CMK (cell line): Measurements from ENCODE around the gene EIF3CL.
"Not testable (repeated sequence)": the region's sequence is repeated elsewhere in the genome, so short reads cannot be mapped to it uniquely, and the experiment has no call there.

Experiments
- DNase-seq: peaks from one replicate; pipeline ENCODE4 v3.0.0-alpha.2; 2010; ENCODE audit warnings: low read depth

Gene EIF3CL, protein sequence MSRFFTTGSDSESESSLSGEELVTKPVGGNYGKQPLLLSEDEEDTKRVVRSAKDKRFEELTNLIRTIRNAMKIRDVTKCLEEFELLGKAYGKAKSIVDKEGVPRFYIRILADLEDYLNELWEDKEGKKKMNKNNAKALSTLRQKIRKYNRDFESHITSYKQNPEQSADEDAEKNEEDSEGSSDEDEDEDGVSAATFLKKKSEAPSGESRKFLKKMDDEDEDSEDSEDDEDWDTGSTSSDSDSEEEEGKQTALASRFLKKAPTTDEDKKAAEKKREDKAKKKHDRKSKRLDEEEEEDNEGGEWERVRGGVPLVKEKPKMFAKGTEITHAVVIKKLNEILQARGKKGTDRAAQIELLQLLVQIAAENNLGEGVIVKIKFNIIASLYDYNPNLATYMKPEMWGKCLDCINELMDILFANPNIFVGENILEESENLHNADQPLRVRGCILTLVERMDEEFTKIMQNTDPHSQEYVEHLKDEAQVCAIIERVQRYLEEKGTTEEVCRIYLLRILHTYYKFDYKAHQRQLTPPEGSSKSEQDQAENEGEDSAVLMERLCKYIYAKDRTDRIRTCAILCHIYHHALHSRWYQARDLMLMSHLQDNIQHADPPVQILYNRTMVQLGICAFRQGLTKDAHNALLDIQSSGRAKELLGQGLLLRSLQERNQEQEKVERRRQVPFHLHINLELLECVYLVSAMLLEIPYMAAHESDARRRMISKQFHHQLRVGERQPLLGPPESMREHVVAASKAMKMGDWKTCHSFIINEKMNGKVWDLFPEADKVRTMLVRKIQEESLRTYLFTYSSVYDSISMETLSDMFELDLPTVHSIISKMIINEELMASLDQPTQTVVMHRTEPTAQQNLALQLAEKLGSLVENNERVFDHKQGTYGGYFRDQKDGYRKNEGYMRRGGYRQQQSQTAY

DNA sequence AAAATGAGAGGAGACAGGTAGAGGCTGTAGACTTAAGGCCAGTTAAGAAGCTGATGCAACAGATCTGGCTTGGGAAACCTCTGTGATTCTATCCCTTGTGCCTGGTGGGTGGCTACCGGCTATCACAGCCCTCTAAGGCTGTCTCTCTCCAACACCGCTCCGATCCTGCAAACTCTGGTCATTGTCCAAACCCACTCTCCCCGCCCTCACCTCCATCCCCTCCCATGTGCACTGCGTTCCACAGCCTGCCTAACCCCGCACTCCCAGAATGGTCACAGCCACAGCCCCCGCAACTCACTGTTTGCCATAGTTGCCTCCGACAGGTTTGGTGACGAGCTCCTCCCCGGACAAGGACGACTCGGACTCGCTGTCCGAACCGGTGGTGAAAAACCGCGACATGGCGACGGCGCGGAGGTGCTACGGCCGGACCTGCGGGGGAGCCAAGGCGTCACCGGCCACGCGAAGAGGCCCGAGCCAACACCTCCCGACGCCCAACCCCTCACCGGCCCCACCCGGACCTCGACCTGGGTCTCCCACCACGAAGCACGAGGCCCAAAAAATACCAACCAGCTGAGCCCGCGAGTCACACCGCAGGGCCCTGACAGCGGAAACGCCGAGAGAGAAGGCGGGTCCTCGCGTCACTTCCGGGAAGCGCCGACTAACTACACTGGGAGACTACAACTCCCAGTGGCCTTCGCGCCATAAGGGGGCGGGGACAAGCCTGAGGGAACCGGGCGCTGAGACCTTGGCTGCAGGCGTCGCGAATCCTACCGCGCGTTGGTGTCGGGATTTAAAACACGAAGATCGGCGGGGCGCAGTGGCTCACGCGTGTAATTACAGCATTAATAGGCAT is at the start of gene EIF3CL:
TSS of gene EIF3CL (minus strand) at position 622 of the 853 bp plus-strand sequence. CDS start at position 399, 223 bp downstream.
- DNase-seq, result not testable (repeated sequence)

DNA sequence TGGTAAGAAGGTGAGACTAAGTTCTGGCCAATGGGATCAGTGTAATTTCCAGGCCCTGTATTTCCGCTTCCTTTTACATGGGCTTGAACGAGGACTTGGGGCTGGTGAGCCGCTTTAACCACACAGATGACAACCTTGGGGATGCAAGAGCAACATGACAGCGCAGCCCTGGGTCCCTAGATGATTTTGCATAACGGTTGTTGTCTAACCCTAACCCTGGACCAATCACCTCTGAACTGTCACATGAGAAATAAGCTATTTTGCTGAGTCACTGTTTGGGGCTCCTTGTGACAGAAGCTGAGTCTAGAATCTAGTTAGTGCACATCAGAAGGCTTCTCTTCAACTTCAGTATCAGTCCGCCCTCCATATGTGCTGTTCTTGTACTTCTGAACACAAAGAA is 43.4 kb upstream of the EIF3CL start:
- DNase-seq, result not testable (repeated sequence)

DNA sequence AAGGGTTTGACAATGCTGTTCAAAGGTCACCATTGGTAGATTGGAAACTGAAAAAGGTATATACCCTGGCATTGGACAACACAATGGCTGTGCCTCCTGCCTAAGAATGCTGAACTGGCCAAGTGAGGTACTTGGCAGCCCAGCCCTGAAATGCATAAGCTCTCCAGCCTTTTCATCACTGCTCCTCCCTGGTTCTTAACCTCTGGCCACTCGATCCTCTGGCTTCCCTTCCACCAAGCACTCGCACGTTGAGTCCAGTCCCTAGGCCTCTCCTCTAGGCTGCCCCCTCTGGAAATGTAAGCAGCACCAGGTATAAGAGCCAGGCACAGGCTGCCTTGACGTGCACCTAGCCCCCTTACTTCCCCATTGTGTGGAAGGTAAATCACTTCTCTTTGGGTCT is 42.7 kb upstream of the EIF3CL start:
- DNase-seq, result not testable (repeated sequence)

DNA sequence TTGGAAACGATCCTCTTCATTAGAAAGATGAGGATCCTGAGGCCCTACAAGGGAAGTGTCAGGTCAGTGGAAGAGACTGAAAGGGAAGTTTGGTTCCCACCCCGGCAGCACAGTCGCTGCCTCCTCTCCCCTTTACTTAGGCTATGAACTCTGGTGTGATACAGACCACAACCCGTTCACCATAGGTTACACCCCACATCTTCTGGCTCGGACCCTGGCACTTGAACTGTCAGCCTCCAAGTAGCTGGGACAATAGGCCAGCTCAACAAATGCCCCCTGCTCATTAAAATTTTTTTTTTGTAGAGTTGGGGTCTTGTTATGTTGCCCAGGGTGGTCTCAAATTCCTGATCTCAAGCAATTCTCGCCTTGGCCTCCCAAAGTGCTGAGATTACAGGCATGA is 40.3 kb upstream of the EIF3CL start:
- not testable (repeated sequence) for DNase-seq

DNA sequence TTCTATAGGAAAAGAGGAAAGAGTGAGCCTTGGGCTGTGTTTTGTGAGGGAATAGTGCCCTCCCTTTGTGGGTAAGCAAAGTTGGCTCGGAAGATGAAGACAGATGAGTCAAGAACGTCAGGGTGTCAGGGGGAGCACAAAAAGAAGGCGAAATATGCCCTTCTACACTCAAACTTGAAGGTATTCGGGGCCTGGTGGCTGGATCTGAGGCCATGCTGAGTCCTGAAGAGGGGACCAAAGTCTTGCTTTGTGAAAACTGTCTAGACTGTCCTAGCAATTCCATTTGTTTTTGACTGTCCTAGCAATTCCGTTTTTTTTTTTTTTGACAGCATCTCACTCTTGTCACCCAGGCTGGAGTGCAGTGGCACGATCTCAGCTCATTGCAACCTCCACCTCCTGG is 35.3 kb upstream of the EIF3CL start:
- DNase-seq, result not testable (repeated sequence)

DNA sequence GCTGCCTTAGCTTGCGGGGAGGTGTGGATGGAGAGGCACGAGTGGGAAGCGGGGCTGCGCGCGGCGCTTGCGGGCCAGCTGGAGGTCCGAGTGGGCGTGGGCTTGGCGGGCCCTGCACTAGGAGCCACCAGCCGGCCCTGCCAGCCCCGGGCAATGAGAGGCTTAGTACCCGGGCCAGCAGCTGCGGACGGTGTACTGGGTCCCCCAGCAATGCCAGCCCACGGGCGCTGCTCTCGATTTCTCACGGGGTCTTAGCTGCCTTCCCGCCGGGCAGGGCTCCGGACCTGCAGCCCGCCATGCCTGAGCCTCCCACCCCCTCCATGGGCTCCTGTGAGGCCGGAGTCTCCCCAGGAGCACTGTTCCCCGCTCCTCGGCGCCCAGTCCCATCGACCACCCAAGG is 31.7 kb upstream of the EIF3CL start:
- DNase-seq, result not testable (repeated sequence)

DNA sequence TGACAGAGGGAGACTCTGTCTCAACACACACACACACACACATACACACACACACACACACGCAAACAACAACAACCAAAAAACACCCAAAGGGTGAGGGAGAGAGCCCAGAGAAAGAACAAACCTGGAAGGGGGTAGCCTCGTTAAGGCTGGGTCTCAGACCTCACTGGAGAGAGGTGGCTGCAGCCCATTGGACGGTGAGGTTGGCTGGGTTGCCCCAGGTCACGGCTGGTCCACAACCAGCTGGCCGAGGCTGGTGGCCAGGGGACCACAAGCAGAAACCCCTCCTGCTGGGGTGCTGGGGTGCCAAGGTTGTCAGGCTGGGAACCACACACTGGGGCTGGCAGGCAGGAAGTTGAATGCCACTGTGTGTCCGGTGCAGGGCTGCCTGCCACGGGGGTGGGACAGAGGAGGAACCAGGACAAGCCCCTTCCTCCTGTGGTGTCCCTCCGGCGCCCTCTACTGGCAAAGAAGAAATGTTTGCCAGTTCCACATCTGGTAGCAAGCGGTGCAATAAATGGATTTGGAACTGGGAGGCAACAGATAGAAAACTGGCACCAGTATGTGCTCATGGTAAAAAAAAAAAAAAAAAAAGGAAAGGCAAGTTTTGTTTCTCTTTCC is 22.5 kb upstream of the EIF3CL start:
- DNase-seq, result not testable (repeated sequence)

DNA sequence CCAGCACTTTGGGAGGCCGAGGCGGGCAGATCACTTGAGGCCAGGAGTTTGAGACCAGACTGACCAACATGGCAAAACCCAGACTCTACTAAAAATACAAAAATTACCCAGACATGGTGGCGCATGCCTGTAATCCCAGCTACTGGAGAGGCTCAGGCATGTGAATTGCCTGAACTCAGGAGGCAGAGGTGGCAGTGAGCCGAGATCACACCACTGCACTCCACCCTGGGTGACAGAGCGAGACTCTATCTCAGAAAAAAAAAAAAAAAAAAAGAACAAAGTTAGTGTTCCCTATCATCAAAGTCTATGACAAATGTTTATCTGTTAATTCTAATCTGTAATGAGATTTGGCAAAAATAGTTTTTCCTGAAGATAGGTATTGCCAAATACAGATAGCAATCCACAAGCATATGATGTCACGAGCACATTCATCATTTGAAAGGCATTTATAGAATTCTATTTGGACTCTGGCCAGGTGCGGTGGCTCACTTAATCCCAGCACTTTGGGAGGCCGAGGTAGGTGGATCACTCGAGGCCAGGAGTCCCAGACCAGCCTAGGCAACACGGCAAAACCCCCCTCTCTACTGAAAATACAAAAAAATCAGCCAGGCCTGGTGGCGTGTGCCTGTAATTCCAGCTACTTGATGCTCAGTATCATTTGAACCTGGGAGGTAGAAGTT is 17.6 kb upstream of the EIF3CL start:
- not testable (repeated sequence) for DNase-seq

DNA sequence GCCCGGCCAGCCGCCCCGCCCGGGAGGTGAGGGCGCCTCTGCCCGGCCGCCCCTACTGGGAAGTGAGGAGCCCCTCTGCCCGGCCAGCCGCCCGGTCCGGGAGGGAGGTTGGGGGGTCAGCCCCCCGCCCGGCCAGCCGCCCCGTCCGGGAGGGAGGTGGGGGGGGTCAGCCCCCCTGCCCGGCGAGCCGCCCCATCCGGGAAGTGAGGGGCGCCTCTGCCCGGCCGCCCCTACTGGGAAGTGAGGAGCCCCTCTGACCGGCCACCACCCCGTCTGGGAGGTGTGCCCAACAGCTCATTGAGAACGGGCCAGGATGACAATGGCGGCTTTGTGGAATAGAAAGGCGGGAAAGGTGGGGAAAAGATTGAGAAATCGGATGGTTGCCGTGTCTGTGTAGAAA is 13.4 kb upstream of the EIF3CL start:
- not testable (repeated sequence) for DNase-seq

DNA sequence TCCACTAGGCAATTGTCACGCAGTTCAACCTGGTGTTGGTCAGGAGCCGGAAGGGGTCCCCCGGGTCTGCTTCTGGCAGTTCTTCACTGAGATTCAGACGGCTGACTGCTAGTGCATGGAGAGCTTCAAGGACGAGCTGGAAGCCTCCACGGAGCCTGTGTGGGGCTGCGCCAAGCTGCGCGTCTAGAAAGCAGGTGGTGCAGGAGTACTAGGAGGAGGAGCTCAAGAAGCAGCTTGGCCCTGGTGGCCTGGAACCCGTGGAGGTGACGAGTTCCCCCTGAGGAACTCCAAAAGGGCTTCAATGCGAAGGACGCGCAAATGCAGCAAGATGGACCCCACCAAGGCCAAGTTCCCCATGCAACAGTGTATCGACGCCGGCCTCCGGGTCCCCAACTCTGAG is 10.9 kb upstream of the EIF3CL start:
- not testable (repeated sequence) for DNase-seq

DNA sequence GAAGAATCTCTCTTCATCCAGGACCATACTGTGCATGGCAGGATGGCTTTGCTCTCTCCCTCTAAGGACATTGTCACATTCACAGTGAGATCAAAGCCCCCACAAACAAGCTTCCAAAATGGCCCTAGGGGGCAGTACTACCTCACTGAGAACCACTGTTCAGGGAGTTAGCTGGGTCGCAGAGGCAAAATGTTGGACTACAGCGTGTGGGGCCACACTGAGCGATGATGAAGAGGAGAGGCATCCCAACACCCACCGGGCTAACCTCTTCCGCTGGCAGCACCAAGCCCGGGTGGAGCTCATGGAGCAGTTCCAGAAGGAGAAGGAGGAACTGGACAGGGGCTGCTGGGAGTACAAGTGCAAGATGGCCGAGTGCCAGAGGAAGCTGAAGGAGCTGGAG is 9.9 kb upstream of the EIF3CL start:
- DNase-seq, result not testable (repeated sequence)

DNA sequence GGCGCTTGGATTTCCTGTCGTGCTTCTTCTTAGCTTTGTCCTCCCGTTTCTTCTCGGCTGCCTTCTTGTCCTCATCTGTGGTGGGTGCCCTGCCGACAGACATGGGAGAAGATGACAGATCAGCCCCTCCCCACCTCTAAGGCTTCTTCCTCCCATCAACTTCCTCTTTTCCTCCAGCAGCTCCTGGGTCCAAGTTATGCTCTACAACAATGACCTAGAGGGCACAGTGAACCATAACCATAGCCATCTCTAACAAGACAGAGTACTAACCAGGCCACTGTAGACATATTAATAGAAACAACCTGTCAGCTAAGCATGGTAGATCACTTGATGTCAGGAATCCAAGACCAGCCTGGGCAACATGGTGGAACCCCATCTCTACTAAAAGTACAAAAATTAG is 11.6 kb downstream of the EIF3CL start:
- DNase-seq, result not testable (repeated sequence)

DNA sequence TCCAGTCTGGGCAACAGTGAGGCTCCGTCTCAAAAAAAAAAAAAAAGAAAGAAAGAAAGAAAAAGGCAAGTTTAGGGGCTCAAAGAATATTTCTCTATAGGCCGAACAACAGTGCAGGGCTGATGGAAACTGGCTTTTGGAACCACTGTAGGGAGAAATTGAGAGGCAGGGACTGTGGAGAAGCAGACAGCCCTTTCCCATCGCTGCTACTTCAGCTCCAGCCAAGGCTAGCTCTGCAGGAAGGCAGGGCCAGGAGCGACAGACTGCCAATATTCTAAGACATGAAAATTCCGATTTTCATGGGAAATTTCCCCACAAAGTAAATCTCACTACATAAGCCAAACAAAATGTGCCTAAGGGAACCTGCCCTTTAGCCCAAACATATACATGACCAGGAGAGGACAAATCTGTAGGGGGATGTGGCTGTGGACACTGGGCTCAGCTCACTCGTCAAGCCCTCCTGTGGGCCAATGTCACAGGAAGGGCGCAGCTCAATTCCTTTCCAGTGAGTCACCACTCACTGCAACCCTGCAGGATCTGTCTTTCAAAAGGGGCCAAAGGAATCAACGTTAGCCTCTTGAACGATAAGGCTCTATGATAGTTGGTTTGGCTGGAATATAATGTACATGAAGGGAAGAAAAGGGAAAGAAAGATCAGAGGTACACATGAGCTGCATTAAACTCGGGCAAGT is 21.3 kb downstream of the EIF3CL start:
- DNase-seq, result not testable (repeated sequence)

DNA sequence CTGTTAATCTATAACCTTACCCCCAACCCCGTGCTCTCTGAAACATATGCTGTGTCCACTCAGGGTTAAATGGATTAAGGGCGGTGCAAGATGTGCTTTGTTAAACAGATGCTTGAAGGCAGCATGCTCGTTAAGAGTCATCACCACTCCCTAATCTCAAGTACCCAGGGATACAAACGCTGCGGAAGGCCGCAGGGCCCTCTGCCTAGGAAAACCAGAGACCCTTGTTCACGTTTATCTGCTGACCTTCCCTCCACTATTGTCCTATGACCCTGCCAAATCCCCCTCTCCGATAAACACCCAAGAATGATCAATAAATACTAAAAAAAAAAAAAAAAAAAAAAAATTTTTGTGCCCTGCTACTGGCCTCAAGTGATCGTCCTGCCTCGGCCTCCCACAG is 25.8 kb downstream of the EIF3CL start:
- not testable (repeated sequence) for DNase-seq

DNA sequence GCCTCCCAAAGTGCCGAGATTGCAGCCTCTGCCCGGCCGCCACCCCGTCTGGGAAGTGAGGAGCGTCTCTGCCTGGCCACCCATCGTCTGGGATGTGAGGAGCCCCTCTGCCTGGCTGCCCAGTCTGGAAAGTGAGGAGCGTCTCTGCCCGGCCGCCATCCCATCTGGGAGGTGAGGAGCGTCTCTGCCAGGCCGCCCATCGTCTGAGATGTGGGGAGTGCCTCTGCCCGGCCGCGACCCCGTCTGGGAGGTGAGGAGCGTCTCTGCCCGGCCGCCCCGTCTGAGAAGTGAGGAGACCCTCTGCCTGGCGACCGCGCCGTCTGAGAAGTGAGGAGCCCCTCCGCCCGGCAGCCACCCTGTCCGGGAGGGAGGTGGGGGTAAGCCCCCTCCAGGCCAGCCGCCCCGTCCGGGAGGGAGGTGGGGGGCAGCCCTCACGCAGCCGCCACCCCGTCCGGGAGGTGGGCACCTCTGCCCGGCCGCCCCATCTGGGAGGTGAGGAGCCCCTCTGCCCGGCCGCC is 26.5 kb downstream of the EIF3CL start:
- DNase-seq, result not testable (repeated sequence)

DNA sequence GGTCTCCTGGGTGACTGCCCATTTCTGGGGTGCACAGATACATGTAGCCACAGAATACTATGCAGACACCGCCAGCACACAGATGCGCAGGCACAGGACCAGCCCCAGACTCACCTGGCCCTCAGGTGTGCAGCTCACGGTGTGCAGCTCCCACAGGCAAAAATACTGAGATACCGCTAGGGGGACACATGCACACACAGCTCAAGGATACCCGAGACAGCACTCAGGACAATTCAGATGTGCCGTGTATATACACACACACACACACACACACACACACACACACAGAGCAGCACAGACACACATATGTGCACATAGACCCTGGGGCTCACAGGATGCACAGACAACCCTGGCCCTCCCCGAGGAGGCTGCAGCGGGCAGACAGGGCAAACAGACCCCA is 28.5 kb downstream of the EIF3CL start:
- DNase-seq, result not testable (repeated sequence)

DNA sequence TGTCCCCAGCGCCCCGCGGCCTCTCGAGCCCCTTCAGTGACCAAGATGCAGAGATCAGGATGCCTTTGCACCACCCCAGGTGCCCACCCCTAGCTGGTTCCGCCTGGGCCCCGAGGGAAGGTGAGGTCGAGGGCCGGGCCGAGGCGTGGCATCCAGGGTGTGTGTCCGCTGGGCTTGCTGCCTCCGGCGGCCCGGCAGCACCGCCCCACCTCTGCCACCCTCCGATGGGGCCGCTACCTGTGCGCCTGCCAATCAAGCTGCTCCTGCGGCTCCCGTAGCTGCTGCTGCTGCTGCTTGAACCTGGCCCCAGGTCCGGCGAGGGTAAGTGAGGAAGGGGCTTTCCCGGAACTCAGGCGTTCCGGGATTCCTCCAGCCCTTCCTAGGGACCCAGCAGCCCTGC is 29.4 kb downstream of the EIF3CL start:
- DNase-seq, result not testable (repeated sequence)

DNA sequence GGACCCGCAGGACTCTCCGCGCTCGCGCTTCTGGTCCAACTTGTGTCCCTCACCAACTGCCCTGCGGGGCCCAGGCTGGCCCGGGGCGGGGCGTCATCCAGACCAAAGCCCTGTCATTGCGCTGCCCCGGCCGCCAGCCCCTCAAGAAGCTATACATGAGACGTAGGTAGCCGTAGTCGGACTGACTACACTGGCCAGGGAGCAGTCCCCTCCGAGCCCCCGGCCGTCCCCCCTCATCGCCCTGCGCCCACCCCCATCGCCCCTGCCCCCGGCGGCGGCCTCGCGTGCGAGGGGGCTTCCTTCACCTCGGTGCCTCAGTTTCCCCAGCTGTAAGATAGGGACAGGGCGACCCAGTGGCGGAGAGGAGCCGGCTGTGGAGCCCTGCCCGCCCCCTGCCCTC is 35.7 kb downstream of the EIF3CL start:
- not testable (repeated sequence) for DNase-seq

DNA sequence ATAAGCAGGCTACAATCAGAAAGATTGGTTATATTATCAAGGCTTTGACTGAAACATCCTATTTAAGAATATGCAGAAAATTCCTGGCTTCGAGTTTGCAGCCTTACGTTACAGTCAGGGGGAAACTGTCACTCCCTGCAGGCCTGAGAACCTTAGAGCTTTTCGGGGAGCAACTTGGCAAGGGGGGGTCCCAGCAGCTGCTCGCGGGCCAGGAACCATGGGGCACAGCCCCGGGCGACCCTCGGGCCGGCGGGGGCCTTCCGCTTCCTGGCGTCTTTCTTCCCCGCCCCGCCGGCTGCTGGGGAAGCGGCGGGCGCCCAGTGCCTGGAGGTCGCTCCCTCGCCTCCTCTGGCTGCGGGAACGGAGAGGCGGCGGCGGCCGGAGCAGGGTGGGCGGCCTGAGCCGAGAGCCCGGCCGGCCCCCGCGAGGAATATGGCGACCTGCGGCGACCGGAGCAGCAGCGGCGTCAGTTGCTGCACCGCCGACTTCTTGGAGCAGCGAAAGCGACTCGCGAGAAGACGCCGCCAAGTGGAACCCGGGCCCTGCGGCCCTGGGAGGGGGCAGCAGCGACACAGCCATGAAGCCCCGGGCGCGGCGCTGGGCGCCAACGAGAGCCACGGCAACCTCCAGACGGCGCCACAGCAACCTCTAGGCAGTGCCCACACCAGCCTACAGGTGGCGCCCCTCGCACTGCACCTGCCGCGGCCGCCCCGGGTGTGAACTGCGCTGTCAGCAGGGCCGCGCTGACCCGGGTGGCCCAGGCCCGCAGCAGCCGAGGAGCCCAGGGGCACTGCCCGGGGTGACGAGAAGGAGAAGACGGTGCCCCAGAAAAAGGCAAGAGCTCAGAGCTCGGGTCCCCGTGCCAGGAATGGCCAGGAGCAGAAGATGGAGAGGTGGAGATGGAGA is 39.1 kb downstream of the EIF3CL start:
- not testable (repeated sequence) for DNase-seq
